A673 (cell line): ENCODE results near the gene TAF11L5.
"Not testable (repeated sequence)": the region's sequence is repeated elsewhere in the genome, so short reads cannot be mapped to it uniquely, and the experiment has no call there.

Source experiments
- CTCF ChIP-seq: fragments of 300-800, 200-600 bp; sonication (generic); conservative IDR thresholded peaks from 2 replicates; pipeline ENCODE4 v1.5.1; 2017; ENCODE audit warnings: low read depth, mild to moderate bottlenecking, antibody characterized with exemption, low read length, moderate library complexity, mixed read lengths
- EZH2 ChIP-seq: fragments of 200-600 bp; sonication (generic); IDR thresholded peaks from 2 replicates; pipeline ENCODE4 v1.6.1; 2017; ENCODE audit warnings: borderline replicate concordance, low read depth, mild to moderate bottlenecking, mixed read lengths, antibody characterized with exemption, low read length; ENCODE audit not compliant: poor library complexity, severe bottlenecking

GRCh38 chr5:17517526-17517925 is 7.5 kb upstream of the TAF11L5 start:
- TF ChIP-seq CTCF, EZH2: not testable (repeated sequence)
